Fibroblast of lung (primary cell): Measurements from ENCODE around the gene PDILT. TPM values are rescaled to one million over a fixed set of nuclear protein-coding genes. Genes with fewer than 3 reads are reported as not detected.

Source experiments
- DNase-seq, 2 donors: peaks; one replicate each; pipeline versions ENCODE4 v3.0.0 to v3.0.0-alpha.2; 2010; ENCODE audit warnings: low read depth in 2 of 2
- H2AFZ ChIP-seq: 2 replicates; pipeline ENCODE4 v1.5.1; 2012; ENCODE audit warnings: low read length, control low read depth, inconsistent platforms
- H3K27ac ChIP-seq: 2 replicates; pipeline ENCODE4 v1.5.1; 2011; ENCODE audit warnings: low read length, control low read depth; ENCODE audit not compliant: insufficient read depth
- H3K27me3 ChIP-seq: 2 replicates; pipeline ENCODE4 v1.5.1; 2011; ENCODE audit warnings: mild to moderate bottlenecking, low read length; ENCODE audit not compliant: control insufficient read depth, insufficient read depth
- H3K36me3 ChIP-seq: 2 replicates; pipeline ENCODE4 v1.5.1; 2011; ENCODE audit warnings: low read length; ENCODE audit not compliant: control insufficient read depth, insufficient read depth
- H3K4me1 ChIP-seq: 2 replicates; pipeline ENCODE4 v1.5.1; 2011; ENCODE audit warnings: low read length; ENCODE audit not compliant: control insufficient read depth, insufficient read depth; ENCODE audit errors: extremely low read depth
- H3K4me2 ChIP-seq: 2 replicates; pipeline ENCODE4 v1.5.1; 2011; ENCODE audit warnings: low read length, control low read depth; ENCODE audit not compliant: insufficient read depth; ENCODE audit errors: extremely low read depth
- H3K4me3 ChIP-seq, 4 experiments: fragments of 200-600 bp in 1 of 4; sonication (generic) in 1 of 4; replicated peaks in 1 of 4; 2 replicates each; pipeline ENCODE4 v1.5.1; 2011 to 2016; ENCODE audit warnings: low read length in 4 of 4, low read depth in 3 of 4, mild to moderate bottlenecking in 3 of 4, control low read depth in 2 of 4, inconsistent platforms in 1 of 4, mixed read lengths in 1 of 4; ENCODE audit not compliant: insufficient read depth in 1 of 4; ENCODE audit errors: control extremely low read depth in 1 of 4
- H3K79me2 ChIP-seq: 2 replicates; pipeline ENCODE4 v1.5.1; 2012; ENCODE audit warnings: mild to moderate bottlenecking, low read length, inconsistent platforms; ENCODE audit not compliant: control insufficient read depth, insufficient read depth
- H3K9ac ChIP-seq: 2 replicates; pipeline ENCODE4 v1.5.1; 2011; ENCODE audit warnings: mild to moderate bottlenecking, low read length, control low read depth; ENCODE audit not compliant: insufficient read depth
- H3K9me3 ChIP-seq: 2 replicates; pipeline ENCODE4 v1.5.1; 2012; ENCODE audit warnings: low read depth, low read length; ENCODE audit not compliant: control insufficient read depth, insufficient read depth
- H4K20me1 ChIP-seq: 2 replicates; pipeline ENCODE4 v1.5.1; 2011; ENCODE audit warnings: low read length; ENCODE audit not compliant: control insufficient read depth, insufficient read depth; ENCODE audit errors: extremely low read depth
- CTCF ChIP-seq, 2 donors: IDR thresholded peaks in 1 of 2; conservative IDR thresholded peaks in 1 of 2; 1 replicate in 1 of 2; 2 replicates in 1 of 2; pipeline ENCODE4 v1.5.1; 2011 to 2012; ENCODE audit warnings: low read length in 2 of 2, control low read depth in 1 of 2, inconsistent platforms in 1 of 2, low read depth in 1 of 2, mild to moderate bottlenecking in 1 of 2
- EZH2 ChIP-seq: IDR thresholded peaks from 2 replicates; pipeline ENCODE4 v1.5.1; 2012; ENCODE audit warnings: low read length, control low read depth, mild to moderate bottlenecking; ENCODE audit errors: missing control alignments
- polyA plus RNA-seq, 2 donors: library from polyadenylated mRNA; depleted of rRNA in 1 of 2; stranded (reverse) in 1 of 2; unstranded in 1 of 2; fragments of >200 nt; gene quantifications; 2 replicates each; pipeline ENCODE4 v1.2.1, GENCODE V29; 2011 to 2012; ENCODE audit warnings: missing spikeins in 1 of 2
- total RNA-seq: library from RNA; depleted of rRNA; stranded (reverse); fragments of >200 nt; gene quantifications from 2 replicates; pipeline ENCODE4 v1.2.1, GENCODE V29; 2014

Gene PDILT
- total and polyA plus RNA-seq, 2 donors (not counting 1 experiment from before 2014, with no cell fraction given): not detected

- TF ChIP-seq EZH2 (no peak), CTCF (conservative IDR thresholded peaks at IDR 0.05 in 1 of 2, IDR thresholded peaks at IDR 0.05 in 1 of 2; ENCODE audit: low read depth in 1 of 2, low read length in 2 of 2) (no peak)
- H2AFZ ChIP-seq: no peak overlapping the region
- no peak overlapping the region for H3K9ac ChIP-seq
- no peaks in the 10 kb centered on the region for H3K79me2 ChIP-seq
- no peaks in the 10 kb centered on the region for H3K9me3 ChIP-seq
- no peak overlapping the region for H3K4me3 ChIP-seq
- H3K4me1 ChIP-seq: no peaks in the 10 kb centered on the region
- H3K27ac ChIP-seq: no peak overlapping the region
- no peaks in the 10 kb centered on the region for H4K20me1 ChIP-seq
- no peak overlapping the region for H3K4me2 ChIP-seq
- no peak for DNase-seq
- H3K36me3 ChIP-seq: no peaks in the 10 kb centered on the region
- no peaks in the 10 kb centered on the region for H3K27me3 ChIP-seq
Measured at GRCh38 chr16:20372701-20373100, 31.8 kb downstream of the PDILT start.

DNA sequence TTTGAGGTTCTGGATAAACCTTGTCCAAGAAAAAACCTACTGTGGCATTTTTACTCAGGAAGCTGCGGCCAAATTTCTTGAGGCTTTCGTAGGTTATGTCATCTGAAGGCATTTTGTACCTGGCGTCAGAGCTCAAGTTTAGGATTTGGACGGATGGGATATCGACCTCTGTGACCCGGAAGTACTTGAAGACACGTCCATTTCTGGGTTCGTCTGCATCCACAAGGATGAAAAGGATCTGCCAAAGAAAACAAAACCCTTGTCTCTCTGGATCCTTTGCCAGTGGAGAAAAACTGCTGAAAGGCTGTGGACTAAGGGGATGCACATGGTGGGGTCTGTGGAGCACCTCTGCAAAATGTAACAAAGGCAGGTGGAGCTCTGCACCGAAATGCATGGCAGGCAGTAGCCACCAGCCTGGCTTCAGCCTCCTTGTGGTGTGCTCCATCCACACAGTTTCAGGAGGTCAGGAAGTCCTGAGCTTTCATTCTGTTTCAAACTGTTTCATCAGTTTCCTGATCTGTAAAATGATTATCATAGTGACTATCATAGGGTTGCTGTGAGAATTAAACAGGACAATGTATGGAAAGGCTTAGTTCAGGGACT lies 35.0 kb downstream of the PDILT start:
- no peaks in the 10 kb centered on the region for H3K4me1 ChIP-seq
- no peak for DNase-seq
- H3K27ac ChIP-seq: no peak overlapping the region
- H3K79me2 ChIP-seq: no peaks in the 10 kb centered on the region
- no peak overlapping the region for H3K4me2 ChIP-seq
- no peak overlapping the region for H2AFZ ChIP-seq
- no peak overlapping the region for H3K4me3 ChIP-seq
- H3K9me3 ChIP-seq: no peaks in the 10 kb centered on the region
- no peaks in the 10 kb centered on the region for H4K20me1 ChIP-seq
- H3K9ac ChIP-seq: no peak overlapping the region
- H3K27me3 ChIP-seq: no peaks in the 10 kb centered on the region
- H3K36me3 ChIP-seq: no peaks in the 10 kb centered on the region
- no peak for TF ChIP-seq EZH2
- TF ChIP-seq CTCF (conservative IDR thresholded peaks at IDR 0.05 in 1 of 2, IDR thresholded peaks at IDR 0.05 in 1 of 2; ENCODE audit: low read depth in 1 of 2, low read length in 2 of 2): no peak

DNA sequence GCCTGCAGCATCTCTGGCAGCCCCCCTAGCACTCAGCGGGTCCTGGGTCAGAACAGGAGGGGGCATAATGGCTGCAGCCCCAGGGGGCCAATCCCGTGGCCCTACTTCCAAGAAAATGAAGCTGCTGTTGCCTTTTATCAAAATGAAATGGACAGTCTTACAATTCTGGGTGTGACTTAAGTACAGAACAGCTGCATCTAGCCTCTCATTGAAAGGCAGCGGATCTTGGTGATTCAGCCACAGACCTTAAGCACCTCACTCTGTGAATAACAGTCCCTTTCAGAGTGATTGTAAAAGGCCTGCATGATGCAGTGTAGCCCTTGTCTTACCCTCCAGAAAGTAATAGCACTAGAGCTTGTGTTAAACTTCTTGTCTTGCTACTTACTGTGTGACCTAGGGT lies 40.5 kb downstream of the PDILT start:
- Histone ChIP-seq H2AFZ (no peak overlapping the region), H3K79me2 (no peaks in the 10 kb centered on the region), H3K27ac (no peak overlapping the region), H3K9me3 (no peaks in the 10 kb centered on the region), H3K36me3 (no peaks in the 10 kb centered on the region), H4K20me1 (no peaks in the 10 kb centered on the region), H3K4me3 (no peak overlapping the region), H3K4me2 (no peak overlapping the region), H3K27me3 (no peaks in the 10 kb centered on the region), H3K9ac (no peak overlapping the region), H3K4me1 (no peaks in the 10 kb centered on the region)
- DNase-seq: no peak
- TF ChIP-seq CTCF (conservative IDR thresholded peaks at IDR 0.05 in 1 of 2, IDR thresholded peaks at IDR 0.05 in 1 of 2; ENCODE audit: low read depth in 1 of 2, low read length in 2 of 2) (no peak), EZH2 (no peak)
